A673 (cell line): ENCODE results near the gene COIL. TPM values are rescaled to one million over a fixed set of nuclear protein-coding genes. Genes with fewer than 3 reads are reported as not detected.

Experiments
- BruUV-seq: library from RNA; stranded (reverse); fragments of 400-500 nt; replicated peaks from 2 replicates; lab custom pipeline; 2021; lab: Mats Ljungman, UMichigan
- CTCF ChIA-PET: fragments of 300-600 bp; sonication (Branson Sonifier 250); formaldehyde crosslinking; loops from one replicate; lab custom pipeline; 2022; ENCODE audit warnings: antibody characterized with exemption; lab: Charles Lee
- POLR2A ChIA-PET: fragments of 300-600 bp; sonication (Branson Sonifier 250); formaldehyde crosslinking; loops from one replicate; lab custom pipeline; 2022; ENCODE audit warnings: antibody characterized with exemption; ENCODE audit not compliant: low non-redundant PET; lab: Charles Lee
- DNase-seq: peaks from one replicate; pipeline ENCODE4 v3.0.0-alpha.2; 2015; ENCODE audit warnings: low spot score
- H3K27ac ChIP-seq: fragments of 200-600 bp; sonication (generic); 2 replicates; pipeline ENCODE4 v1.5.1; 2016; ENCODE audit warnings: mixed run types, low read depth, mild to moderate bottlenecking, mixed read lengths, antibody characterized with exemption, low read length; ENCODE audit not compliant: poor library complexity, severe bottlenecking
- H3K27me3 ChIP-seq: fragments of 200-600 bp; sonication (generic); replicated peaks from 2 replicates; pipeline ENCODE4 v1.6.1; 2017; ENCODE audit warnings: mixed run types, low read depth, mild to moderate bottlenecking, mixed read lengths, antibody characterized with exemption, low read length; ENCODE audit not compliant: insufficient read depth, poor library complexity
- H3K36me3 ChIP-seq: fragments of 200-600 bp; sonication (generic); 2 replicates; pipeline ENCODE4 v1.6.1; 2016; ENCODE audit warnings: mixed run types, mild to moderate bottlenecking, mixed read lengths, antibody characterized with exemption, low read length; ENCODE audit not compliant: insufficient read depth, poor library complexity, severe bottlenecking
- H3K4me1 ChIP-seq: fragments of 200-600 bp; sonication (generic); 2 replicates; pipeline ENCODE4 v1.6.1; 2017; ENCODE audit warnings: mixed run types, mild to moderate bottlenecking, mixed read lengths, antibody characterized with exemption, low read length; ENCODE audit not compliant: insufficient read depth, poor library complexity, severe bottlenecking
- H3K4me3 ChIP-seq: fragments of 200-600 bp; sonication (generic); 2 replicates; pipeline ENCODE4 v1.5.1; 2016; ENCODE audit warnings: low read depth, mixed run types, mild to moderate bottlenecking, mixed read lengths, low read length; ENCODE audit not compliant: poor library complexity, severe bottlenecking
- H3K9me3 ChIP-seq: fragments of 200-600 bp; sonication (generic); 2 replicates; pipeline ENCODE4 v1.6.1; 2016; ENCODE audit warnings: mixed run types, low read depth, mild to moderate bottlenecking, mixed read lengths, antibody characterized with exemption, low read length; ENCODE audit not compliant: poor library complexity, severe bottlenecking
- CTCF ChIP-seq: fragments of 300-800, 200-600 bp; sonication (generic); conservative IDR thresholded peaks from 2 replicates; pipeline ENCODE4 v1.5.1; 2017; ENCODE audit warnings: low read depth, mild to moderate bottlenecking, antibody characterized with exemption, low read length, moderate library complexity, mixed read lengths
- EZH2 ChIP-seq: fragments of 200-600 bp; sonication (generic); IDR thresholded peaks from 2 replicates; pipeline ENCODE4 v1.6.1; 2017; ENCODE audit warnings: borderline replicate concordance, low read depth, mild to moderate bottlenecking, mixed read lengths, antibody characterized with exemption, low read length; ENCODE audit not compliant: poor library complexity, severe bottlenecking
- intact Hi-C: fragments of 100-400 bp; cut with micrococcal nuclease; formaldehyde crosslinking; loops from one replicate; pipeline ENCODE4 v1.10.0; 2022; ENCODE audit not compliant: unreplicated experiment
- total RNA-seq: library from RNA; stranded (reverse); gene quantifications from 2 replicates; pipeline ENCODE4 v1.2.3, GENCODE V29; 2021

COIL gene
- total RNA-seq, 1 experiment from 2014 or later, result 23.2 TPM

- Histone ChIP-seq H3K27me3 (no peaks in the 10 kb centered on the region), H3K4me3 (no peak overlapping the region), H3K36me3 (peaks cover 17% of the 10 kb centered on the region), H3K4me1 (no peaks in the 10 kb centered on the region), H3K27ac (no peak overlapping the region), H3K9me3 (peaks cover 7% of the 10 kb centered on the region)
- CTCF ChIA-PET, result no interaction called here
- intact Hi-C loops, result no loop called here
- POLR2A ChIA-PET, result no interaction called here
- TF ChIP-seq CTCF (no peak), EZH2 (no peak)
- no peak for DNase-seq
- no TSS peak for BruUV-seq
These were observed 26.6 kb downstream of the COIL start for GRCh38 chr17:56934280-56934679.

GRCh38 chr17:56933868-56934267, 27.0 kb downstream of the COIL start:
- intact Hi-C loops, result no loop called here
- H3K4me1 ChIP-seq, result no peaks in the 10 kb centered on the region
- peaks cover 10% of the 10 kb centered on the region for H3K9me3 ChIP-seq
- no peak overlapping the region for H3K4me3 ChIP-seq
- H3K27ac ChIP-seq, result no peak overlapping the region
- no TSS peak for BruUV-seq
- TF ChIP-seq CTCF, result no peak
- no peak for TF ChIP-seq EZH2
- DNase-seq, result no peak
- ChIA-PET POLR2A (no interaction called here), CTCF (no interaction called here)
- peaks cover 13% of the 10 kb centered on the region for H3K36me3 ChIP-seq
- no peaks in the 10 kb centered on the region for H3K27me3 ChIP-seq

- no peak for DNase-seq
- Histone ChIP-seq H3K9me3 (peaks cover 10% of the 10 kb centered on the region), H3K27ac (no peak overlapping the region), H3K27me3 (no peaks in the 10 kb centered on the region), H3K4me1 (no peaks in the 10 kb centered on the region), H3K36me3 (peaks cover 7% of the 10 kb centered on the region), H3K4me3 (no peak overlapping the region)
- BruUV-seq, result no TSS peak
- TF ChIP-seq CTCF (no peak), EZH2 (no peak)
- intact Hi-C loops, result no loop called here
- ChIA-PET CTCF (no interaction called here), POLR2A (no interaction called here)
These were observed 27.6 kb downstream of the COIL start for GRCh38 chr17:56933151-56933745.
